GM19463 (cell line): ENCODE data around the gene TREX2.
"Not testable (repeated sequence)": the region's sequence is repeated elsewhere in the genome, so short reads cannot be mapped to it uniquely, and the experiment has no call there.

Experiments used
- ATAC-seq: cut with Tn5 transposase; IDR thresholded peaks from one replicate; pipeline ENCODE4 v1.9.1; 2021; ENCODE audit warnings: mild to moderate bottlenecking, moderate library complexity; ENCODE audit not compliant: unreplicated experiment

TREX2 gene

GRCh38 chrX:153410888-153411254, 35.0 kb downstream of the TREX2 start:
- ATAC-seq = no peak

- no peak for ATAC-seq
These were observed 35.5 kb downstream of the TREX2 start for GRCh38 chrX:153410373-153410772.

GRCh38 chrX:153409414-153410101, 36.3 kb downstream of the TREX2 start:
- ATAC-seq = no peak

GRCh38 chrX:153408871-153409351, 36.9 kb downstream of the TREX2 start:
- no peak for ATAC-seq

GRCh38 chrX:153408221-153408721, 37.6 kb downstream of the TREX2 start:
- ATAC-seq = no peak

- ATAC-seq = no peak
These were observed 38.1 kb downstream of the TREX2 start for GRCh38 chrX:153407736-153408135.

GRCh38 chrX:153406903-153407302, 39.0 kb downstream of the TREX2 start:
- no peak for ATAC-seq

- no peak for ATAC-seq
These were observed 39.8 kb downstream of the TREX2 start for GRCh38 chrX:153406011-153406410.

- ATAC-seq = no peak
These were observed 40.4 kb downstream of the TREX2 start for GRCh38 chrX:153405426-153405825.

GRCh38 chrX:153404333-153404732, 41.5 kb downstream of the TREX2 start:
- not testable (repeated sequence) for ATAC-seq

GRCh38 chrX:153401133-153401764, 44.6 kb downstream of the TREX2 start, which contains the start of gene PNMA6E:
Gene PNMA6E (minus strand): TSS chrX:153401350. CDS start chrX:153398849, 2,501 bp downstream.
- no peak for ATAC-seq

GRCh38 chrX:153400146-153401132, 45.4 kb downstream of the TREX2 start:
- no peak for ATAC-seq

- no peak for ATAC-seq
These were observed 47.4 kb downstream of the TREX2 start for GRCh38 chrX:153398275-153398960.

- no peak for ATAC-seq
These were observed 48.4 kb downstream of the TREX2 start for GRCh38 chrX:153397256-153397960.

- no peak for ATAC-seq
These were observed 49.3 kb downstream of the TREX2 start for GRCh38 chrX:153396320-153397195.

GRCh38 chrX:153395613-153396319, 50.1 kb downstream of the TREX2 start:
- ATAC-seq = no peak

GRCh38 chrX:153394612-153395011, 51.2 kb downstream of the TREX2 start:
- ATAC-seq = no peak
